ENCODE data around the gene AMOTL2. TPM values are rescaled to one million over a fixed set of nuclear protein-coding genes. Genes with fewer than 3 reads are reported as not detected.

The AMOTL2 gene
- total and polyA plus RNA-seq, 9 of the 15 experiments (the other 6 are each of a cell fraction or from before 2014, with no cell fraction given), result 0.12 to 0.31 TPM; not detected in 7

DNA sequence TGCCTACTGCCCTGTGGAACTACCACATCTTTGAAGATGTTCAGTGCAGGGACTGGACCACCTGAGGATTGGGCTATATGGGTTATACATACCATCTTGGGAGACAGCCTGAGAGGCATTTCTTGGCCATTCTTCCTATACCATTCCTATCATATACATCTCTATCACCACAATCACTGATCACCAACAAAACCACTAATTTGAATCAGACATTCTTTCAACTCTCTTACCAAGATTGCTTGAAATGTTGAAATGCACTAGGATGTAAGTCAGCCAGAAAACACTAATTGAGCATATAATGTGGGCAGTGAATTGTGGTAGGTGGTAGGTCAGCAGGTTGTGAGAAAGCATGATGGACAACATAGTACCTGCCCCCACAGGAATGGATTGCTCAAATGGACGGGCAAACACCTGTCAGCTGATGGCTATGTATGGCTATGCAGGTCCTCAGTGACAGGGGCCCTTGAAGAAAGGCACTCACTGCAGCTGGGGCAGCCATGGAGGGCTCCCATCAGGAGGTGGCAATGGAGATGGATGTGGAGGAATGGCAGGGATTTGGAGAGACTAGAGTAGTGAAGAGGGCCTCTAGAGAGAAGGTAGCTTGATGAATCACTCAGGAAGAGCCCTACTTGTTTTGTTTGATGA, 49.1 kb downstream of the AMOTL2 start (continued):
- no peak for TF ChIP-seq ASH1L (IDR thresholded peaks at IDR 0.05; ENCODE audit: borderline replicate concordance, low read depth, partially characterized antibody)
- no peak for TF ChIP-seq BACH1 (tag; IDR thresholded peaks at IDR 0.05)
- TF ChIP-seq CSDE1 (IDR thresholded peaks at IDR 0.05), result no peak
- TF ChIP-seq, protein P1, sequence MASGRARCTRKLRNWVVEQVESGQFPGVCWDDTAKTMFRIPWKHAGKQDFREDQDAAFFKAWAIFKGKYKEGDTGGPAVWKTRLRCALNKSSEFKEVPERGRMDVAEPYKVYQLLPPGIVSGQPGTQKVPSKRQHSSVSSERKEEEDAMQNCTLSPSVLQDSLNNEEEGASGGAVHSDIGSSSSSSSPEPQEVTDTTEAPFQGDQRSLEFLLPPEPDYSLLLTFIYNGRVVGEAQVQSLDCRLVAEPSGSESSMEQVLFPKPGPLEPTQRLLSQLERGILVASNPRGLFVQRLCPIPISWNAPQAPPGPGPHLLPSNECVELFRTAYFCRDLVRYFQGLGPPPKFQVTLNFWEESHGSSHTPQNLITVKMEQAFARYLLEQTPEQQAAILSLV (tag; IDR thresholded peaks at IDR 0.05), result no peak
- TF ChIP-seq DPF2 (IDR thresholded peaks at IDR 0.05), result no peak
- TF ChIP-seq, protein P2, sequence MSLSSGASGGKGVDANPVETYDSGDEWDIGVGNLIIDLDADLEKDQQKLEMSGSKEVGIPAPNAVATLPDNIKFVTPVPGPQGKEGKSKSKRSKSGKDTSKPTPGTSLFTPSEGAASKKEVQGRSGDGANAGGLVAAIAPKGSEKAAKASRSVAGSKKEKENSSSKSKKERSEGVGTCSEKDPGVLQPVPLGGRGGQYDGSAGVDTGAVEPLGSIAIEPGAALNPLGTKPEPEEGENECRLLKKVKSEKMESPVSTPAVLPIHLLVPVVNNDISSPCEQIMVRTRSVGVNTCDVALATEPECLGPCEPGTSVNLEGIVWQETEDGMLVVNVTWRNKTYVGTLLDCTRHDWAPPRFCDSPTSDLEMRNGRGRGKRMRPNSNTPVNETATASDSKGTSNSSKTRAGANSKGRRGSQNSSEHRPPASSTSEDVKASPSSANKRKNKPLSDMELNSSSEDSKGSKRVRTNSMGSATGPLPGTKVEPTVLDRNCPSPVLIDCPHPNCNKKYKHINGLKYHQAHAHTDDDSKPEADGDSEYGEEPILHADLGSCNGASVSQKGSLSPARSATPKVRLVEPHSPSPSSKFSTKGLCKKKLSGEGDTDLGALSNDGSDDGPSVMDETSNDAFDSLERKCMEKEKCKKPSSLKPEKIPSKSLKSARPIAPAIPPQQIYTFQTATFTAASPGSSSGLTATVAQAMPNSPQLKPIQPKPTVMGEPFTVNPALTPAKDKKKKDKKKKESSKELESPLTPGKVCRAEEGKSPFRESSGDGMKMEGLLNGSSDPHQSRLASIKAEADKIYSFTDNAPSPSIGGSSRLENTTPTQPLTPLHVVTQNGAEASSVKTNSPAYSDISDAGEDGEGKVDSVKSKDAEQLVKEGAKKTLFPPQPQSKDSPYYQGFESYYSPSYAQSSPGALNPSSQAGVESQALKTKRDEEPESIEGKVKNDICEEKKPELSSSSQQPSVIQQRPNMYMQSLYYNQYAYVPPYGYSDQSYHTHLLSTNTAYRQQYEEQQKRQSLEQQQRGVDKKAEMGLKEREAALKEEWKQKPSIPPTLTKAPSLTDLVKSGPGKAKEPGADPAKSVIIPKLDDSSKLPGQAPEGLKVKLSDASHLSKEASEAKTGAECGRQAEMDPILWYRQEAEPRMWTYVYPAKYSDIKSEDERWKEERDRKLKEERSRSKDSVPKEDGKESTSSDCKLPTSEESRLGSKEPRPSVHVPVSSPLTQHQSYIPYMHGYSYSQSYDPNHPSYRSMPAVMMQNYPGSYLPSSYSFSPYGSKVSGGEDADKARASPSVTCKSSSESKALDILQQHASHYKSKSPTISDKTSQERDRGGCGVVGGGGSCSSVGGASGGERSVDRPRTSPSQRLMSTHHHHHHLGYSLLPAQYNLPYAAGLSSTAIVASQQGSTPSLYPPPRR (CRISPR knock-in tag; IDR thresholded peaks at IDR 0.05; ENCODE audit: borderline replicate concordance), result no peak
- no peak for TF ChIP-seq NFE2 (IDR thresholded peaks at IDR 0.05; ENCODE audit: low read depth)

All from K562 (cell line).